WTC11 (cell line): ENCODE data around the gene OR10P1. TPM values are rescaled to one million over a fixed set of nuclear protein-coding genes. Genes with fewer than 3 reads are reported as not detected.

Experiments used
- ATAC-seq: fragments of 200-7000 bp; cut with Tn5 transposase; 2 replicates; pipeline ENCODE4 v1.10.0; 2021; ENCODE audit warnings: mild to moderate bottlenecking, moderate library complexity
- CTCF ChIA-PET: fragments of 300-600 bp; sonication (Branson Sonifier 250); formaldehyde crosslinking; loops from one replicate; lab custom pipeline; 2021; ENCODE audit warnings: antibody characterized with exemption; lab: Charles Lee
- POLR2A ChIA-PET: fragments of 350-600 bp; sonication (Branson Sonifier 250); formaldehyde crosslinking; loops from one replicate; lab custom pipeline; 2021; ENCODE audit warnings: antibody characterized with exemption; lab: Charles Lee
- DNase-seq: peaks from one replicate; pipeline ENCODE4 v3.0.0; 2021; ENCODE audit warnings: low spot score
- H3K27ac Mint-ChIP-seq: 2 replicates; pipeline ENCODE4 v1.8.0; 2021; ENCODE audit warnings: mixed read lengths
- H3K27me3 Mint-ChIP-seq: 2 replicates; pipeline ENCODE4 v1.8.0; 2021; ENCODE audit warnings: low read depth, mild to moderate bottlenecking, moderate library complexity, mixed read lengths
- H3K36me3 Mint-ChIP-seq: 2 replicates; pipeline ENCODE4 v1.8.0; 2021; ENCODE audit warnings: mixed read lengths
- H3K4me1 Mint-ChIP-seq: 2 replicates; pipeline ENCODE4 v1.8.0; 2022; ENCODE audit warnings: mixed read lengths
- H3K4me3 Mint-ChIP-seq: 2 replicates; pipeline ENCODE4 v1.8.0; 2021; ENCODE audit warnings: mild to moderate bottlenecking, moderate library complexity, mixed read lengths
- H3K9me3 Mint-ChIP-seq: 2 replicates; pipeline ENCODE4 v1.8.0; 2021; ENCODE audit warnings: mixed read lengths
- CDX4 ChIP-seq: fragments of 250-450 bp; sonication (Bioruptor Pico); IDR thresholded peaks from 2 replicates; pipeline ENCODE4 v1.9.0; 2021; ENCODE audit warnings: moderate library complexity, mild to moderate bottlenecking, inconsistent platforms, borderline replicate concordance
- CREM ChIP-seq: sonication (generic); formaldehyde crosslinking; IDR thresholded peaks from 2 replicates; pipeline ENCODE4 v1.8.1; 2022; ENCODE audit warnings: mild to moderate bottlenecking, missing genetic modification reagents, moderate library complexity
- E2F5 ChIP-seq: sonication (generic); formaldehyde crosslinking; IDR thresholded peaks from 2 replicates; pipeline ENCODE4 v1.8.1; 2022; ENCODE audit warnings: mild to moderate bottlenecking, moderate library complexity, missing genetic modification reagents
- ERG ChIP-seq: fragments of 250-450 bp; sonication (Bioruptor Pico); IDR thresholded peaks from 2 replicates; pipeline ENCODE4 v1.8.0; 2021; ENCODE audit warnings: mild to moderate bottlenecking
- ESRRA ChIP-seq: sonication (generic); formaldehyde crosslinking; IDR thresholded peaks from 2 replicates; pipeline ENCODE4 v1.8.1; 2022; ENCODE audit warnings: mild to moderate bottlenecking, missing genetic modification reagents, borderline replicate concordance
- FOXJ3 ChIP-seq: sonication (generic); formaldehyde crosslinking; IDR thresholded peaks from 2 replicates; pipeline ENCODE4 v1.9.0; 2021; ENCODE audit warnings: missing genetic modification reagents, mild to moderate bottlenecking, borderline replicate concordance
- GRHL2 ChIP-seq: fragments of 250-450 bp; sonication (Bioruptor Pico); IDR thresholded peaks from 2 replicates; pipeline ENCODE4 v1.8.0; 2022; ENCODE audit warnings: mild to moderate bottlenecking, moderate library complexity; ENCODE audit not compliant: insufficient replicate concordance, severe bottlenecking
- HMGA2 ChIP-seq: fragments of 250-450 bp; sonication (Bioruptor Pico); IDR thresholded peaks from 2 replicates; pipeline ENCODE4 v1.4.0; 2021; ENCODE audit warnings: mild to moderate bottlenecking, moderate library complexity
- JAZF1 ChIP-seq: fragments of 250-450 bp; sonication (Bioruptor Pico); IDR thresholded peaks from 2 replicates; pipeline ENCODE4 v1.9.0; 2021; ENCODE audit warnings: moderate library complexity, mild to moderate bottlenecking, inconsistent platforms
- JUN ChIP-seq: sonication (generic); formaldehyde crosslinking; IDR thresholded peaks from 2 replicates; pipeline ENCODE4 v1.8.0; 2023; ENCODE audit warnings: mild to moderate bottlenecking, missing genetic modification reagents
- NFATC4 ChIP-seq: fragments of 250-450 bp; sonication (Bioruptor Pico); IDR thresholded peaks from 2 replicates; pipeline ENCODE4 v1.9.0; 2021; ENCODE audit warnings: mild to moderate bottlenecking
- NR2C2 ChIP-seq: sonication (generic); formaldehyde crosslinking; IDR thresholded peaks from 2 replicates; pipeline ENCODE4 v1.8.0; 2022; ENCODE audit warnings: mild to moderate bottlenecking, missing genetic modification reagents
- PRRX2 ChIP-seq: fragments of 250-450 bp; sonication (Bioruptor Pico); IDR thresholded peaks from 2 replicates; pipeline ENCODE4 v1.8.0; 2021; ENCODE audit warnings: mild to moderate bottlenecking
- SMAD3 ChIP-seq: sonication (generic); formaldehyde crosslinking; IDR thresholded peaks from 2 replicates; pipeline ENCODE4 v1.8.0; 2022; ENCODE audit warnings: missing genetic modification reagents, mild to moderate bottlenecking, borderline replicate concordance
- TEAD1 ChIP-seq: sonication (generic); formaldehyde crosslinking; IDR thresholded peaks from 2 replicates; pipeline ENCODE4 v1.8.0; 2022; ENCODE audit warnings: mild to moderate bottlenecking, missing genetic modification reagents
- TP53 ChIP-seq: sonication (generic); formaldehyde crosslinking; IDR thresholded peaks from 2 replicates; pipeline ENCODE4 v1.8.1; 2023; ENCODE audit warnings: mild to moderate bottlenecking, missing genetic modification reagents
- USF2 ChIP-seq: sonication (generic); formaldehyde crosslinking; IDR thresholded peaks from 2 replicates; pipeline ENCODE4 v1.8.1; 2023; ENCODE audit warnings: mild to moderate bottlenecking, missing genetic modification reagents, moderate library complexity
- ZNF121 ChIP-seq: sonication (generic); formaldehyde crosslinking; IDR thresholded peaks from 2 replicates; pipeline ENCODE4 v1.8.0; 2023; ENCODE audit warnings: missing genetic modification reagents
- ZNF219 ChIP-seq: sonication (generic); formaldehyde crosslinking; IDR thresholded peaks from 2 replicates; pipeline ENCODE4 v1.8.0; 2023; ENCODE audit warnings: missing genetic modification reagents, mild to moderate bottlenecking, borderline replicate concordance
- ZNF232 ChIP-seq: sonication (generic); formaldehyde crosslinking; IDR thresholded peaks from 2 replicates; pipeline ENCODE4 v1.8.0; 2022; ENCODE audit warnings: mild to moderate bottlenecking, missing genetic modification reagents
- ZNF263 ChIP-seq: sonication (generic); formaldehyde crosslinking; IDR thresholded peaks from 2 replicates; pipeline ENCODE4 v1.8.1; 2022; ENCODE audit warnings: low read depth, mild to moderate bottlenecking, moderate library complexity, missing genetic modification reagents
- ZNF281 ChIP-seq: sonication (generic); formaldehyde crosslinking; IDR thresholded peaks from 2 replicates; pipeline ENCODE4 v1.8.0; 2023; ENCODE audit warnings: mild to moderate bottlenecking, missing genetic modification reagents
- ZNF396 ChIP-seq: fragments of 250-450 bp; sonication (Bioruptor Pico); IDR thresholded peaks from 2 replicates; pipeline ENCODE4 v1.8.0; 2021; ENCODE audit warnings: mild to moderate bottlenecking, moderate library complexity, borderline replicate concordance
- ZNF423 ChIP-seq: fragments of 250-450 bp; sonication (Bioruptor Pico); IDR thresholded peaks from 2 replicates; pipeline ENCODE4 v2.1.2; 2022; ENCODE audit warnings: mild to moderate bottlenecking, moderate library complexity
- ZNF671 ChIP-seq: fragments of 250-450 bp; sonication (Bioruptor Pico); IDR thresholded peaks from 2 replicates; pipeline ENCODE4 v1.8.0; 2021; ENCODE audit warnings: mild to moderate bottlenecking
- total RNA-seq: library from RNA; stranded (reverse); gene quantifications from 3 replicates; pipeline ENCODE4 v1.2.3, GENCODE V29; 2021

The OR10P1 gene
- total RNA-seq, 1 experiment from 2014 or later: not detected

GRCh38 chr12:55624056-55624455 lies 12.6 kb upstream of the OR10P1 start:
- POLR2A ChIA-PET: no interaction called here
- no peak overlapping the region for H3K4me3 Mint-ChIP-seq
- peaks cover 7% of the 10 kb centered on the region for H3K27me3 Mint-ChIP-seq
- no peak overlapping the region for H3K27ac Mint-ChIP-seq
- DNase-seq: no peak
- ATAC-seq: no peak
- CTCF ChIA-PET: no interaction called here
- peaks cover 5% of the 10 kb centered on the region for H3K4me1 Mint-ChIP-seq
- no peaks in the 10 kb centered on the region for H3K36me3 Mint-ChIP-seq
- no peaks in the 10 kb centered on the region for H3K9me3 Mint-ChIP-seq
- TF ChIP-seq TP53 (no peak), ZNF219 (no peak), PRRX2 (CRISPR knock-in tag) (no peak), JAZF1 (CRISPR knock-in tag) (no peak), ZNF263 (CRISPR knock-in tag) (no peak), ZNF423 (CRISPR knock-in tag) (no peak), ZNF671 (CRISPR knock-in tag) (no peak)
- TF ChIP-seq, all 79 proteins: peak for 0

- DNase-seq (no peak), ATAC-seq (no peak)
- POLR2A ChIA-PET: no interaction called here
- Mint-ChIP-seq H3K4me1 (no peaks in the 10 kb centered on the region), H3K27me3 (peaks cover 13% of the 10 kb centered on the region), H3K27ac (no peak overlapping the region), H3K4me3 (no peak overlapping the region), H3K36me3 (no peaks in the 10 kb centered on the region), H3K9me3 (no peaks in the 10 kb centered on the region)
- CTCF ChIA-PET: no interaction called here
- no peak for TF ChIP-seq ZNF396 (CRISPR knock-in tag)
- TF ChIP-seq CREM: no peak
- TF ChIP-seq USF2 (CRISPR knock-in tag): no peak
- no peak for TF ChIP-seq FOXJ3 (CRISPR knock-in tag)
- TF ChIP-seq ERG (CRISPR knock-in tag): no peak
- no peak for TF ChIP-seq NFATC4
- TF ChIP-seq ZNF281 (CRISPR knock-in tag): no peak
- no peak for TF ChIP-seq ZNF121 (CRISPR knock-in tag)
- TF ChIP-seq NR2C2 (CRISPR knock-in tag): no peak
- TF ChIP-seq SMAD3 (CRISPR knock-in tag): no peak
- TF ChIP-seq ESRRA: no peak
- TF ChIP-seq TEAD1 (CRISPR knock-in tag): no peak
- no peak for TF ChIP-seq CDX4 (CRISPR knock-in tag)
- no peak for TF ChIP-seq ZNF423 (CRISPR knock-in tag)
- TF ChIP-seq E2F5 (CRISPR knock-in tag): no peak
- no peak for TF ChIP-seq ZNF232 (CRISPR knock-in tag)
- no peak for TF ChIP-seq JUN
- no peak for TF ChIP-seq GRHL2 (CRISPR knock-in tag)
- no peak for TF ChIP-seq HMGA2 (CRISPR knock-in tag)
- TF ChIP-seq, all 79 proteins: peak for 0
These were observed 10.5 kb upstream of the OR10P1 start for GRCh38 chr12:55626154-55626553.
